HTERT RPE-1 (cell line): Measurements from ENCODE around the gene NAPA.

Experiments
- in situ Hi-C: fragments of 300-500 bp; cut with MboI; formaldehyde crosslinking; loops from 4 replicates; pipeline ENCODE4 v1.14.3; 2020; ENCODE audit warnings: low sequenced_read_pairs

NAPA gene

DNA sequence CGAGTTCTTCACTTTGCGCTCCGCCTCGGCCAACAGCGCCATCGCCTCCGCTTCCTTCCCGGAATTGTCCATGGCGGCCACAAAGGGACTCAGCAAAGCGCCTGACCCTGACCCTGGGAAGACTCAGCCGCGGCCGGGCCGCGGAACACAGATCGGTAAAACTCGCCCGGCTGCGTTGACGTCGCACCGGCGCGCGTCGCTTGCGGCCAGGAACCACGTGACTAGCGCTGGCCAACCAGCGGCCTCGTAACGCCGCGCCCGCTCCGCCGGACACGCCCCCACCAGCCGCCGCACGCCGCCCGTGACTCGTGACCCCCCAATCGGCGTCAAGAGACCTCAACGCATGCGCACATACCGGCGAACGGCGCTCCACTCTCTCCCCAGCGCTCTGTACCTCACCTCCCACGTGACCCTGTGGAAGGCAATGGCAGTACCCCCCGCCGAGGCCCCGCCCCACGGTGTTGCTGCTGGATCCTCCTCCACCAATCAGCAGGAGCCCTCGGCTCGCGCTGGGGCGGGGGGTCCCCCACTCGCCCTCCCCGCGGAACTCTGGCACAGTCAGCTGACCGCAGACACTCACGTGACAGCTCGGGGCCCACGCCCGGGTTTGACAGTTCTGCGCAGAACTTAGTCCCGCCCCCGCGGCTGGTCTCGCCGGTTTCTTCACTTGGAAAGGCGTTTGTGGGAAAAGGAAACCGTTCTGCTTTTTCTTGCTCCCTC, at the start of gene NAPA:
Gene NAPA, minus strand, starts transcription at position 195 of the 720 bp plus-strand sequence. Its CDS starts 123 bp downstream, at position 72.
- in situ Hi-C loops = no loop called here

DNA sequence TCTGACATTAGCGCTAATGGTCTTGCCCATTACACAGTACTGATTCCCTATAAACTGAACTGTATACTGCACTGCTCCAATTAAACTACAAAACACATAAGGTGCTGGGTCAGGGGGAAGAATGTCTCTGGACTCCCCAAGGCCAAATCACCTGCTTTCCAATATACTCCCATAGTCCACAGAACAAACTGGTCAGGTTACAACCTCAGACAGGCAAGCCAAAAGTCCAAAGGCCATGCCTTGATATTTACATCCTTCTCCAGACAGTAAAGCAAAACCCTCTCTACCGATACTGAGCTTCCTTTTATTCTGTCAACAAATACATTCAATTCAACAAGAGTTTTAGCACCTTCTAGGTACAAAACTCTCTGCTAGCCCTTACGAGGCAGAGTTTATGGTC, 49.2 kb upstream of the NAPA start:
- in situ Hi-C loops = no loop called here

DNA sequence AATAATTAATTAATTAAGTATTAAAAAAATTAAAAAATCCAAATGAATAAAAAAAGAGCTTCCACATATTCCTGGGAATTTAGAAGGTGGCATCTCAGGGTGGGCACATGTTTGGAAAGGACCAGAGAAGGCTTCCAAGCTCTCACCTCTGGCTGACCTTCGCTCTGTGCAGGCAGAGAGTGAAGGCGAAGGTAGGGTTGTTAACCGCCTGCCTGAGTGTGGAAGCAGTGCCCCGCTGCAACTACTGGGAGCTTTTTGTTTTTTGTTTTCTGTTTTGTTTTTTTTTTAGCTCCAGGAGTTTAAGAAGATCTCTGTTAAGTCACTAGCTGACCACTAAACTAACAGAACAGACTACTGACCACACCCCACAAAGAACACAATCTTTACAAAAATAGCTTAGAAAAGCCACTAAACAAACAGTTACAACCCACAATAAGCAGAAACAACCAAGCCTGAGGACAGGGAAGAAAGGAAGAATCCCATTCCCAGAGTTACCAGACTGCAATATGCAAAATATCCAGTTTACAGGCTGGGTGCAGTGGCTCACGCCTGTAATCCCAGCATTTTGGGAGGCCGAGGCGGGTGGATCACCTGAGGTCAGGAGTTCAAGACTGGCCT, 46.7 kb upstream of the NAPA start:
- in situ Hi-C loops = no loop called here

DNA sequence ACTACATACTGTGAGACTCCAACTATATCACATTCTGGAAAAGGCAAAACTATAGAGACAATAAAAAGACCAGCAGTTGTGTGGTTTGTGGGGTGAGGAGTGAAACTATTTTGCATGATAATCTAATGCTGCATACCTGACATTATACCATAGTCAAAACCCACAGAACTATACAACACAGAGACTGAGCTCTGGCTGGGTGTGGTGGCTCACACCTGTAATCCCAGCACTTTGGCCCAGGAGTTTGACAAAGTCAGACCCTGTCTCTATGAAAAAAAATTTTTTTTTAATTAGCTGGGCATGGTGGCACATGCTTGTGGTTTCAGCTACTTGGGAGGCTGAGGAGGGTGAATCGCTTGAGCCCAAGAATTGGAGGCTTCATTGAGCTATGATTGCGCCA, 46.1 kb upstream of the NAPA start:
- in situ Hi-C loops = no loop called here

DNA sequence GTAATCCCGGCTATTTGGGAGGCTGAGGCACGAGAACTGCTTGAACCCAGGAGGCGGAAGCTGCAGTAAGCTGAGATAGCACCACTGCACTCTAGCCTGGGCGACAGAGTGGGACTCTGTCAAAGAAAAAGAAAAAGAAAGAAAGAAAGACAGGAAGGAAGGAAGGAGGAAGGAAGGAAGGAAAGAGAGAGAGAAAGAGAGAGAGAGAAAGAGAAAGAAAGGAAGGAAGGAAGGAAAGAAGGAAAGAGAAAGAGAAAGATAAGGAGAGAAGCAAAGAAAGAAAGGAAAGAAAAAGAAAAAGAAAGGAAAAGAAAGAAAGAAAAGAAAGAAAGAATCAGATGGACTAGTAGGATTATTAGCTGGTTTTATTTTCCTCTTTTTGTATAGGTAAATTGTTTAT, 35.3 kb upstream of the NAPA start:
- in situ Hi-C loops = no loop called here

DNA sequence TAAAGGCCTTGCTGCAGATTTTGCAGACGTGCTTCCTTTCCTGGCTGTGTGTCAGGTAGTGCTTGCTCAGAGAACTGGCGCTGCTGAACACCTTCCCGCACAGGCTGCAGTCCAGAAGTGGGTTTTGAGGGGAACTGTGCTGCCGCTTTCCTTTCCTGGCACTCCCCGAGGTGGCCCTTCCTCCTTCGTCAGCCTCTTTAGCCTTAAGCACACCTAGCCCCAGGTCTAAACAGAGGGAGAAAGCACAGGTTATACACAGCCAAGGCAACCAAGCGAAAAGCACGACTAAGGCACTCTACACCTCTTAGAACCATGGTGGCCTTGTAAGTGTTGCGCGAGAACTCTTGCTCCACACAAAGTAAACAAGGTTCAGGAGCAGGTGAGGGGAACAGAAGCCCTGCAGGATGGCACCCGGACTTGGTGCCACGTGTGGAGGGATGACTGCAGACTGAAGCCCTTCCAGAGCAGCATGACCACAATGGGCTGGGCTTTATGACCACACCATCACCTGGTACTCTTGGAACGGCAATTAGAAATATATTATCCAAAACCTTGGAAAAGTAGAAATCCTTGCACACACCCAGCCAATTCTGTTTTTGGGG, 34.5 kb upstream of the NAPA start:
- in situ Hi-C loops = no loop called here

DNA sequence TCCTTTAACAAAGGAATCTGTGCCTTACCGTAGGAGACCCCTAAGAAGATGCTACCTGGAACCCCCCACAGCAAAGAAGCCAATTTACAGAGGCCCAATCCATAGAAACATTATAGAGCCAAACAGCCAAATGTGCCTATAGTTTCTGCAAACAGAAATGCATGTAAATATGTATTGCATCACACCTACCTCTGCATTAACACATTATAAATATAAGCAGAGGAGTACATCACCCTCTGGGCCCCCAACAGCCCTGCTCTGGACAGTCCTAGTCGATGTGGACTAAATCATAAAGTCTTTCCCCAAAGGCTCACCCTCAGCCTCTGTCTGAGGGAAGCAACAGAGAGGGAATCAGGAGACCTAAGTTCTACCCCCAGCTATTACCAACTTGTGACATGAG, 32.3 kb upstream of the NAPA start:
- in situ Hi-C loops = no loop called here

DNA sequence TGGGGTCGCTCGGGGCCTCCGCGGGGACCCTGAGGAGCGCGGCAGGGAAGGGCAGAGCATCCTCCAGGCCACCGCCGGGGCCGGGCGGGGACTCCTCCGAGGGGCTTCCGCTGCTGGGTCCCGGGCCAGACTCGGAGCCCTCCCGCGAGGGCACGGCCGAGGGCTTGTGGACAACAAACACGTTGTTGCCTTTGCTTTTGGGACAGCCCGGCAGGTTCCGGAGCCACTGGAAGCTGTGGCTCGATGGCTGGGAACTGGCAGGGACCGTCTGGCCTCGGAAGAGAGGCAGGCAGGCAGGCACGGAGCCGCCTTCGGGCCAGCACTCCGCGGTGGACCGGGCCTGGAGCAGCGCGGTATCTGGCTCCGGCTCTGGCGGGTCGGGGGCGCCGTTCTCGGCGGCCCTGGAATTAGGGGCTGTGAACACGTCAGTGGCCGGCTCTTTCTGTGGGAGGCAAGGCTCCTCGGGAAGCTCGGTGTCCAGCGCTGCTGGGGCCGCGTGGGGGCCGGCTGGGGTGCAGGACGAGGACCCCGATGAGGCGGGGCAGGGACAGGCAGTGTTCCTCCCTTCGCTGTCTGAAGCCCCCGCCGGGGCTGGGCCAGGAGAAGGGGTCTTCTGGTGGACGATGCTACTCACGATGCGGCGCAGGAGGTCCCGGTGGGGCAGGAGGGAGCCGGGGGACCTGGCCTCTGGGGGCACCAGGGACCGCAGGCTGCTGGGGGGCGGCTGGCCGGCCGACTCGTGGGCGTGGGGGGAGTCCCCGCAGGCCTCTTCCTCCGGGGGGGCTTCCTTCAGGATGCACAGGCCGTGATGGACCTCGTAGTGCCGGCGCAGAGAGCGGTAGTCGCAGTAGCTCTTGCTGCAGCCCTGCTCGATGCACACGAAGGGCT, 30.4 kb upstream of the NAPA start:
- in situ Hi-C loops = no loop called here

DNA sequence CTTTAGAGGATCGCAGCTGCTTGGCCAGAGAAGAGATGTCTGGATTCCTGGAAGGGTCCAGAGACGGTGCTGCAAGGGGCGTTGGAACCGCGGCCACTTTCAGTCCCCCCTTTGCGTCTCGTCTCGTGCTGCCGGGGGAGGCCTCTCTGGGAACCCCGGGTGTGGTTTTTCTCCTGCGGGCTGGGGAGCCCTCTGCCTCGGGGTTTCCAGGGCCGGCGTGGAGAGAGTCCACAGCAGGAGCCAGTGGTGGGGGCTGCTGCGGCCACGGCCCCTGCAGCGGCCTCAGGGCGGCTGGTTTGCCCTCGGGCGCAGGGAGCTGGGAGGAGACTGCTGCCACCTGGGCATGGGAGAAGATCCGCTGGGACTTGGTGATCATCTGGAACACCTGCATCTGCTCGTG, 29.6 kb upstream of the NAPA start:
- in situ Hi-C loops = no loop called here

DNA sequence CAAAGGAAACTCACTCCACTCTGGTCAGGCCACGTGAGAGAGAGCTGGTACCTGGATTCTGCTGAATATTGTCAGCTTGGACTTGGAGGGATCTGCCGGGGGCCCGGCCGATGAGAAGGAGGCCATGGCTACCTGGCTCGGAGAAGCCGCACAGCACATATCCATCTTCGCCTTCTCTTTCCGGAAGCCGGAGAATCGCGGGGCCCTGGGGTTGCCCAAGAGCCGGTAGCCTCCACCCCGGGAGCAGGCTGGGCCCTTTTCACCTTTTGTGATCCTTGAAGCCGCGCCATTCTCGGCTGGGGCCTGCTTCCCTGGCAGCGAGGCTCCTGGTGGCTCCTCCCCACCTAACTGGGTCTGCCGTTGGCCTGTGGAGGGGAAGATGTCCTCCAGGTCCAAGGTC, 29.2 kb upstream of the NAPA start:
- in situ Hi-C loops = no loop called here

DNA sequence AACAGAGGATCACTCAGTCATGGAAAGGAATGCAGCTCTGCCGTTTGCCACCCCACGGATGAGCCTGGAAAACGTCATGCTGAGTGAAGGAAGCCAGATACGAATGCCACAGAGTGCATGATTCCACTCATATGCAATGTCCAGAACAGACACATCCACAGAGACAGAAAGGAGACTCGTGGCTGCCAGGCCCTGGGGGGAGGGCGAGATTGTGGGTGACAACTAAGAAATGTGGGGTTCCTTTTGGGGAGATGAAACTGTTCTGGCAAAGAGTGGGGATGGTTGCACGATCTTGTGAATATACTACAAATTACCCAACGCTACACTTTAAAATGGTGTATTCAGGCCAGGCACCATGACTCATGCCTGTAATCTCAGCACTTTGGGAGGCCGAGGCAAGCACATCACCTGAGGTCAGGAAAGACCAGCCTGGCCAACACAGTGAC, 27.2 kb upstream of the NAPA start:
- in situ Hi-C loops = no loop called here

DNA sequence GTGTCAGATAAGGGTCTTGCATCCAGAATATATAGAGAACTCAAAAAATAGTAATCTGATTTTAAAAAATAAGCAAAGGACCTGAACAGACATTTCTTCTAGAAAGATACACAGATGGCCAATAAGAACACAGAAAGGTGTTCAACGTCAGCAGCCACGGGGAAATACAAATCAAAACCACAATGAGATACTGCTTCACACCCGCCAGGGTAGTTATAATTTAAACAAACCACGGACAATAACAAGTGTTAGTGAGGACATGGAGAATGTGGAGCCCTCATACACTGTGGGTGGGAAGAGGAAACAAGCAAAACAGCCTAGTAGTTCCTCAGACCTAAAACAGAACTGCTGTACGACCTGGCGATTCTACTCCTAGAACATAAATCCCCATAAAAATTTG, 26.7 kb upstream of the NAPA start:
- in situ Hi-C loops = no loop called here

DNA sequence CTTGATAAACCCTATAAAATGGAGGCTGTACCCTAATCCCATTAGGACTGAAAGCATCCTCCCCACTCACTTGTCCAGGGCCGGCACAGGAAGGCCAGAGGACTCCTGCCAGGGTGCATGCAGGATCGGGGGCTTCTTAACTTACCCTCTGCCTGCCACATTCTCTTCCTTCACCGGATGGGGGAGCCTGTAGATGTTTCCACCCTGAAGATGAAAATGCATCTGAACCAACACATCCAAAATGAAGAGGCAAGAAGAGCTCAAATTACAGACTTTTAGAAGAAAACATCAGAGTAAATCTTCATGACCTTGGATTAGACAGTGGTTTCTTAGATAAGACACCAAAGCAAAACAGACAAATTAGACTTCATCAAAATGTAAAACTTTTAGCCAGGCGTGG, 25.9 kb upstream of the NAPA start:
- in situ Hi-C loops = no loop called here

DNA sequence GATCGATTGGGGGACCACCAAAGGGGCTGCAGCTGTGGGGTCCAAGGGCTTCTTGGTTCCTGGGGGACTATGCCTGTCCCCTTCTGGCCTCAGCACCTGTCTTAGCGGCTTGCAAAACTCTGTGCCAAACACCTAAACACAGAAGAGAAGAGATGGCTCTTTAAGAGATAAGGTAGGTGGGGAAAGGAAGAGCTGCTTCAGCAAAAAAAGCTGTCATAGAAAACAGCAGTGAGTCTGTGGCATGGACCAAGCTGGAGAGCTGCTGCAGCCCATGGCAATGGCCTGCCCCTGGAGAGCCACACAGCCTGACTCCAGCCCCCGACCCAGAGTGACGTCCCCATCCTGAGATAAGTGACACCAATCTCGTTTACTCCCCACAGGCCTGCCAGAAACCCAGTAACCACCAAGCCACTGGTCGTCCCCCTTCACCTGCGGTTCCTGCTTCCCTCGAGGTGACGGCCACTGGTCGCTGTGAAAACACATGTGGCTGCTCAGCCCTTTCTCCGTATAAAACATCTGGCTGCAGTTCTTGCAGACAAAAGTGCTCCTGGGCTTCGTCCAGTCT, 25.0 kb upstream of the NAPA start:
- in situ Hi-C loops = no loop called here

DNA sequence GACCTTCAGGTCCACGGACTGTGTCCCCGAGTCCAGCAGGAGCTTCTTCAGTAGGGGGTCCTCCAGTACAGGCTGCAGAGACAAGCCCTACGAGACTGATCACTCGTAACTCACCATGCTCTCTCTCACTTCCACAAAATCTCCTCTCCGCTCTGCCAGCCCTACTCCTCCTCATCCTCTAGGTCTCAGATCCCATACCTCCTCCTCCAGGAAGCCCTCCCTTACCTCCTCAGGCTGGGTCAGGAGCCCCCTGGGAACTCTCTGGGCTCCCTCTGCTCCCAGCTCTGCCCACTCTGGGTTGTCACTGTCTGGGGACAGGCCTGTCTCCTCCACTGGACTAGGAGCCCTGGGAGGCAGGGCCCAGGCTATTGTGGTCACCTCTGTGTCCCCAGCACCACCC, 23.9 kb upstream of the NAPA start:
- in situ Hi-C loops = no loop called here

DNA sequence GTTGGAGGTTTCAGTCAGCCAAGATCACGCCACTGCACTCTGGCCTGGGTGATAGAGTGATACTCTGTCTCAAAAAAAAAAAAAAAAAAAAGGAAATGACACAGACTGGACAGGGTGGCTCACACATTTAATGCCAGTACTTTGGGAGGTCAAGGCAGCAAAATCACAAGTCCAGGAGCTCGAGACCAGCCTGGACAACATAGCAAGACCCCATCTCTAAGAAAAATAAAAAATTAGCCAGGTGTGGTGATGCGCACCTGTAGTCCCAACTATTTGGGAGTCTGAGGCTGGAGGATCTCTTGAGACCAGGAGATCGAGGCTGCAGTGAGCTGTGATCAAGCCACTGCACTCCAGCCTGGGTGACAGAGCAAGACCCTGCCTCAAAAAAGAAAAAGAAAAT, 22.6 kb upstream of the NAPA start:
- in situ Hi-C loops = no loop called here

DNA sequence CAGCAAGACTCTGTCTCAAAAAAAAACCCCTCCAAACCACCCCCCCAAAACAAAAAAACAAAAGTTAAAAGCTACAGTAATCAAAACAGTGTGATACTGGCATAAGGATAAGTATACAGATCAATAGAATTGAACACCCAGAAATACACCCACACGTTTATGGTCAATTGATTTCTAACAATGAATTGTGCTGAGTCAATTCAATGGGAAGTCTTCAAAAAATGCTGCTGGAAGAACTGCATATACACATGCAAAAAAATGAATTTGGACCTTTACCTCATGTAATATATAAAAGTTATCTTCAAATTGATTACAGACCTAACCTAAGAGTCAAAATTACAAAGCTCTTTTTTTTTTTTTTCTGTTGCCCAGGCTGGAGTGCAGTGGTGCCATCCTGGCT, 19.8 kb upstream of the NAPA start:
- in situ Hi-C loops = no loop called here

DNA sequence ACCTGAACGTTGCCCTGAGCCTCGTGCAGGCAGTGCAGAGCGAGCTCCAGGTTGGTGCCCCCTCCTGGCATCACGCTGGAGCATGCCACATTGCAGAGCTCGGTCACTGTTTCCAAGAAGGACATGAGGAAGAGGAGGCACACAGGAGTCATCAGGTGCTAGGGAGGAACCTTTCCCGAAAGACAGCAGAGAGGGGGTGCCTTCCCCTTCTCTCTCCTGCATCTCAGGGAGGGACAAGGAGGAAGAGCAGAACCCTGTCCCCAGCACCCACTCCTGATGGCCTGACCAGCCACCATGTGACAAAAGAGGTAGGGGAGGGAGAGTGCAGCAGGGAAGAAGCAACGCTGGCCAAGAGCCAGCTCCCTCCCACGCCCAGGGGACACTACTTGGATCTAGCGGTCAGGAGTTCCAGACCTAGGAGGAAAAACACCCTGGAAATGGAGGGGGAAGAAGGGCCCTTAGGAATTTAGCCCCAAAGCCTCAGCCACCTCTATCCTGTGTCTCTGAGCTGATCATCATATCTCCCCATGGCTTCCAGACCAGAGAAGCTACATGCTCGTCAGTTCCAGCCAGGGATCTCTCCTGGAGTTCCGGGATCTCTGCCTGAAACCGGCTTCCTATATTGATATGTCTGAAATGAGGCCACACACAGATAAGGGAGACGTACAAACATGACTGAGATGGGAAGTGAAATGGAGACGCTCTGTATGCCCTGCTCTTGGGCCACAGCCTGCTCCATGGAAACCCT, 17.0 kb upstream of the NAPA start:
- in situ Hi-C loops = no loop called here

DNA sequence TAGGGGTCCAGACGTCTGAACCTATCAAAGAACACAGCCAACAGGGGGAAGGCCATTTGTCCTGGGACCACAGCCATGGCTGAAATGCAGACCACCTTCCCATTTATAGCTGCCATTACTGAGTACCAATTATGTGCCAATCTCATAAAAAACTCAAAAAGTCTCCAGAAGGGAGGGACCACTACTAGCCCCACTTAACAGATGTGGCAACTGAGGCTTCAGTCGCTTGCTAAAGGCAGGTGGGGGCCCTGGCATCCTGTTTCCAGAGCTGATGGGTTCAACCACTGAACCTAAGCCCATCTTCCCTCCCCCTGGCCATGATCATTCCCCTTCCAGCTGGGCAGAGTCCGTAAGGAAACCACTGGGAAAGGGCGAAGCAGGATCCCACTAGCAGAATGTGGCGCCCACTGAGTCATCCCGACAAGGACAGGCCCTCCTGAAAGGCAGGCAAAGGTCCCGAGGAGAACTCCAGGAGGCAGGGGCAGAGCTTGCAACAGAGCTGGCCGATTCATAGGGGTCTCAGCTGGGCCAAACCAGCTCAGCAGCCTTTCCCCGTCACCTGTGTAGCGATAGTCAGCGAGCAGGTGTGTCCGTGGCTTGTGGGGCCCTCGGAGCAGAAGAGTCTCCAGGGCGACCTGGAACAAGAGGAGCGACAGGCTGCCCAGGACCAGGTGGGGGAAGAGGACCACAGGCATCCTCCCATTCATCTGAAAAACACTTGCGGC, 14.3 kb upstream of the NAPA start:
- in situ Hi-C loops = no loop called here

DNA sequence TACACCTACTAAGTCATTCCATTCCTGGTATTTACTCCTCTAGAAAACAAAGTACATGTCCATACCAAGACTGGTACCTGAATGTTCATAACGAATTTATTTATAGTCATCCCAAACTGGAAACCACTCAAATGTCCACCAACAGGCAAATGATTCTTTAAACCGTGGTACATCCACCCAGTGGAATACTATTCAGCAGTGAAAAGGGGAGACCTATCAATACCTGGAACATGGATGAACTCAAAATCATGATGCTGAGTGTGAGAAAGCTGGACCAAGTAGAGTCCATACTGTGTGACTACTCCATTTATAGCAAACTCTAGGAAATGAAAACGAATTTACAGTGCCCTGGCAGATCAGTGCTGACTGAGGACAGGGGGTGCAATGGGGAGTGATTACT, 11.9 kb upstream of the NAPA start:
- in situ Hi-C loops = no loop called here
